ENCODE measurements around the gene PLEKHM2.
"Not testable (repeated sequence)": the region's sequence is repeated elsewhere in the genome, so short reads cannot be mapped to it uniquely, and the experiment has no call there.

Gene PLEKHM2

DNA sequence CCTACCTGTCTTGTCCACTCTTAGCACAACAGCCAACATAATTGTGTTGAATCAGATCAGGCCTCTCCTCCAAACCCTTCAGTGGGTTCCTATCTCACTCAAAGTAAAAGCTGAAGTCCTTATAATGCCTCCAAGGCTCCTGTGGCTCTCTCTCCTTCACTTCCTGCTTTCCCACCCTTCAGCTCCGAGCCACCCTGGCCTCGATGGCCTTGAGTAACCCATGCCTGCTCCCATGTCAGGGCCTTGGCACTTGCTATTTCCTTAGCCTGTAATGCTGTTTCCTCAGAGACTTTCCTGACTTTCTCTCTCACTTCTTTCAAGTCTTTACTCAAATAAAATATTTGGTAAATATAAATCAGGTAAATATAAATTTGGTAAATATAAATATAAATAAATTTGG, 8.1 kb upstream of the PLEKHM2 start:
- DNase-seq (ENCODE audit: low read depth) = no peak

DNA sequence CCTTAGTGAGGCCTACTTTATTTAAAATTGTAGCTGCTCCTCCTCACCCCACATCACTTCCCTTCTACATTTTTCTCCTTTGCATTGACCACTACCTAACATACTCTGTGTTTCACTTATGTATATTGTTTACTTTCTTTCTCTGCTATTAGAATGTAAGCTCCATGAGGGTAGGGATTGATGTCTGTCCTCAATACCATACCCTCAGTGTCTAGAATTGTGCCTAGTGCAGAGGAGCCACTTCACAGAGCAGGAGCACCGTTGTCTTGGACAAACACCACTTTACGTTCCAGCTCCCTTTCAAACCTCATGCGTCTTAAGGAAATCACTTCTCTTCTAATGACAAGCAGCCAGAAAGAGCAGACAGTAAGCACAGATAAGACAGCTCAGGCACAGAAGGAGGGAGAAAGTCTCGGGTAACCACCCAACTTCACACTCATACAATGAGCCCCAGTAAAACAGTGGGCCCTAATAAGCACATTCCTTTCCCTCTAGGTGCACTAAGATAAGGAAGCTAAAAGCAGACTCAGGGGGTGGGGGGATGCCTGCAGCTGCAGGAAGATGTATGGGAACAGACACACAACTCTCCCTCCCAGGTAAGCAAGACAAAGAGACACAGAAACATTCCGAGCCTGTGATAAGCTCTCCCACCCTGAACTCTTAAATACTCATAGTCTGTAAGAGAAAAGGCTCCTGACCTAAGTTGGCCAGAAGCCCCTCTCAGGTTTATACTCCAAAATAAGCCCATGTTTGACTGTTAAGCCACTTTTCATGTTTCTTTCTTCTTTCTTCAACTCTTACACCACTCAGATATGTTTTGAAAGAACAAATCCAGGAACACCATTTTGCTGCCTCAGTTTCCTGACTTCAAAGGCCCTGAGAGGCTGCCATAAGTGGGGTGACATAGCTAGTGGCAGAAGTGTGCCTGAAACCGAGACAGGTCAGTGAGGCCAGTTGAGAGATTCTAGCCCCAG, 7.1 kb upstream of the PLEKHM2 start:
- DNase-seq (ENCODE audit: low read depth) = no peak

DNA sequence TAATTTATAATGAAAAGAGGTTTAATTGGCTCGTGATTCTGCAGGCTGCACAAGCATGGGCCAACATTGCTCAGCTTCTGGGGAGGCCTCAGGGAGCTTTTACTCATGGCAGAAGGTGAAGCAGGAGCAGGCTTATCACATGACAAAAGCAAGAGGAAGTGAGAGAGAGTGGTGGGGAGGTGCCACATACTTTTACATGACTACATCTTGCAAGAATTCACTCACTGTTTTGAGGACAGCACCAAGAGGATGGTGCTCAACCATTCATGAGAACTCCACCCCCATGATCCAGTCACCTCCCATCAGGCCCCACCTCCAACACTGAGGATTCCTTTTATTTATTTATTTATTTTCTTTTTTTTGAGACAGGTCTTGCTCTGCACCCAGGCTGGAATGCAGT, 5.5 kb upstream of the PLEKHM2 start:
- no peak for DNase-seq (ENCODE audit: low read depth)

DNA sequence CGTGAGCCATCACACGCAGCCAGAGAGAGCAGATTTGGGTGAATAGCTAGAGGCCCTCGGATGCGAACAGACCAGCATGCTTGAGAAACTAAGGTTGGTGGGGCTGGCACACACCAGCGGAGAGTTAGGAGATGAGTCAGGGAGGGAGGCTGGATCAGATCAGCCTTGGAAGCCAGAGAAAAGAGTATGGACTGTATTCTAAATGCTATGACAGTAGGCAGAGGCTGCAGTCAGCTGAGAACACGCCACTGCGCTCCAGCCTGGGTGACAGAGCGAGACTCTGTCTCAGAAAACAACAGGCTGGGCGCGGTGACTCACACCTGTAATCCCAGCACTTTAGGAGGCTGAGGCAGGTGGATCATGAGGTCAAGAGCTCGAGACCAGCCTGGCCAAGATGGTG, 4.0 kb upstream of the PLEKHM2 start:
- DNase-seq (ENCODE audit: low read depth) = no peak

DNA sequence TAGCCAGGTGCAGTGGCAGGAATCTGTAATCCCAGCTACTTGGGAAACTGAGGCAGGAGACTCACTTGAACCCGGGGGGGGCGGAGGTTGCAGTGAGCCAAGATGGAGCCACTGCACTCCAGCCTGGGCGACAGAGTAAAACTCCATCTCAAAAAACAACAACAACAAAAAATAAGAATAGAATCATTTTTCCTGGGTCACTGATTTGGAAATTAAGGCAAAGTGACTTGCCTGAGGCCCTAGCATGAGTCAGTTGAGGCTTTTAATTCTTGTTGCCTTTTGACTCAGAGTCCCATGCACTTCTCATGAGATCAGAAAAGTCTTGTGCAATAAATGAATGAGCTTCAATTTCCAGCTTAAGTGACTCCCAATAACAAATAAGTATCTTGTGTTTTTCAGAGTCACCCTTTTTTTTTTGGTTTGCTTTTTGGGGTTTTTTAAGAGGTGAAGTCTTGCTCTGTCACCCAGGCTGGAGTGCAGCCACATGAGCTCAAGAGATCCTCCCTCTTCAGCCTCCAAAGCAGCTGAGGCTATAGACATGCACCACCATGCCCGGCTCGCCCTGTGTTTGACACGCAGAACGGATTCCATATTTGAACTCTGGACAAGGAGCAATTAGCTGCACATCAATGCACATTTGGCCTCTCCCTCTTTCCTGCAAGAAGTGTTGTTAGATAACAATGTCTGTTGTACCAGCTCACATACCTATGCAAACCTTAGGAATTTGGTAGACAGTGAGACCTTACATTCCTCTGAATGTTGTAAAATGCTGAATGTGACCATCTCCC, 3.4 kb upstream of the PLEKHM2 start:
- no peak for DNase-seq (ENCODE audit: low read depth)

DNA sequence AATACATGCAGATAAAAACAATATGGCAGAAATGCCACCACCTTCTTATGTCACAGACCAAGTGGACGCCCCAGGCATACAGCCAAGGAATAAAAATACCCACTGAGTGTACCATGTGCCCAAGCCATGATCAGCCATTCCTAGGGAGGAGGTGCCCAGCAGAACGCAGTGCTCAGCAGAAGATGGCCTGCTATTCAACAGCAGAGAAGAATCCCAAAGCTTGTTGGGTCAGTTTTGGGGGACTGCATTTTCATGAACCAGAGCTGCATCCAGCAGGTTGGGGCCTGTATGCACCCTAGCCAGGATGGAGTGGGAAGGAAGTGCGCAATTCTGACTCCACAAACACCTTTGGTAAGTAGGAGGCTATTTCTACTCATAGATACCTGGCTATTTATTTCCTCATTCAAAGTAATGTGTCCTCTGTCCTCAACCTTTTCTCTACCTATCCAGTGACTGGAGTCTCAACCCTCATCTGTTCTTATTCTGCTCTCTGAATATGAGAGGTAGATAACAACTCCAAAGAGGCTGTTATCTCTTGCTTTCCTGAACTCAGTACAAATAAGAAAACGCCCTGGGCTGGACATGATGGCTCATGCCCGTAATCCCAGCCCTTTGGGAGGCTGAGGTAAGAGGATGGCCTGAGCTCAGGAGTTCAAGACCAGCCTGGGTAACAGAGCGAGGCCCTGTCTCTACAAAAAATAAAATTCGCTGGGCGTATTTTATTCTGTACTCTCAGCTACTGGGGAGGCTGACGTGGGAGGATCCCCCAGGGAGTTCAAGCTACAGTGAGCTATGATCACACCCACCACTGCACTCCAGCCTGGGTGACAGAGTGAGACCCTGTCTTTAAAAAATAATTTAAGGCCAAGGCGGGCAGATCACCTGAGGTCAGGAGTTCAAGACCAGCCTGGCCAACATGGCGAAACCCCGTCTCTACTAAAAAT, 2.5 kb upstream of the PLEKHM2 start:
- DNase-seq (ENCODE audit: low read depth) = no peak

DNA sequence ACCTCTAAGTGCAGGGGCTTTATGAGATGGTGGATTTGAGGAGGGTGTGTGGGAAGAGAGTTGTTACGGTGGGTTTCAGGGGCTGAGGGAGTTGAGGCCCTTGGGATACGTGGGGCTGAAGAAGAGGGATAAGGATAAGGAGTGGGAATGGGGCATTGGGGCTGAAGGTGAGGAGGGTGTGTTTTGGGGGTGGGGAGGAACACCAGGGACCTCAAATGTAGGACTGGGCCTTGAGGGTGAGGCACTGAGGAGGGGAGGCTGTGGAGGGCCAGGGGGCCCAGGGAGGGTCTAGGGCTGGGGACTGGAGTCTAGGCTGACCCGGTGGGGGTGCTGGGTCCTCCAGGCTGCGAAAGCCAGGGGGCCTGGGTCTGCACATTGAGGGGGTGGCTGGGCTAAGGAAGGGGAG, 1.2 kb upstream of the PLEKHM2 start:
- DNase-seq (ENCODE audit: low read depth) = no peak

DNA sequence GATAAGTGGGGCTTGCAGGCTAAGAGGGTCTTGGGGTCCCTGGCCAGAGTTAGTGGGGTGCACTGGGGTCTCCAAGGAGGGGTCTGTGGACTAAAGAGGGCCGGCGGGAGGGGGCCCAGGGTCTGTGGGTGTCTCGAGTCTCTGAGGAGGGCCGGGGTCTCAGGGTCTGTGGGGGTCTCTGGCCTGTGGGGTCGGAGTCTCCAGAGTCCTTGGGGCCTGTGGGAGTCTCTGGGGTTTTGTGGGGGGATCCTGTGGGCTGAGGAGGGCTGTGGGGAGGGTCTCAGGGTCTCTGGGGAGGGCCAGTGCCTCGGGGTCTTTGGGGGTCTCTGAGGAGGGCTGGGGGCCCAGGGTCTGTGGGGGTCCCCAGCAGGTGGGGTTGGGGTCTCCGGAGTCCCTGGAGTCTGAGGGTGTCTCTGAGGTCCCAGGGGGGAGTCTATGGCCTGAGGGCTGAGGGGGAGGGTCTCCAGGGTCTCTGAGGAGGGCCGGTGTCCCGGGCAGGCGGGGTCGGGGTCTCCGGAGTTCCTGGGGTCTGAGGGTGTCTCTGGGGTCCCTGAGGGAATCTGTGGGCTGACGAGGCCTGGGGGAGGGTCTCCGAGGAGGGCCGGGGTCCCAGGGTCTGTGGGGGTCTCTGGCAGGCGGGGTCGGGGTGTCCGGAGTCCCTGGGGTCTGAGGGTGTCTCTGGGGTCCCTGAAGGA, 628 bp upstream of the PLEKHM2 start:
- no peak for DNase-seq (ENCODE audit: low read depth)

DNA sequence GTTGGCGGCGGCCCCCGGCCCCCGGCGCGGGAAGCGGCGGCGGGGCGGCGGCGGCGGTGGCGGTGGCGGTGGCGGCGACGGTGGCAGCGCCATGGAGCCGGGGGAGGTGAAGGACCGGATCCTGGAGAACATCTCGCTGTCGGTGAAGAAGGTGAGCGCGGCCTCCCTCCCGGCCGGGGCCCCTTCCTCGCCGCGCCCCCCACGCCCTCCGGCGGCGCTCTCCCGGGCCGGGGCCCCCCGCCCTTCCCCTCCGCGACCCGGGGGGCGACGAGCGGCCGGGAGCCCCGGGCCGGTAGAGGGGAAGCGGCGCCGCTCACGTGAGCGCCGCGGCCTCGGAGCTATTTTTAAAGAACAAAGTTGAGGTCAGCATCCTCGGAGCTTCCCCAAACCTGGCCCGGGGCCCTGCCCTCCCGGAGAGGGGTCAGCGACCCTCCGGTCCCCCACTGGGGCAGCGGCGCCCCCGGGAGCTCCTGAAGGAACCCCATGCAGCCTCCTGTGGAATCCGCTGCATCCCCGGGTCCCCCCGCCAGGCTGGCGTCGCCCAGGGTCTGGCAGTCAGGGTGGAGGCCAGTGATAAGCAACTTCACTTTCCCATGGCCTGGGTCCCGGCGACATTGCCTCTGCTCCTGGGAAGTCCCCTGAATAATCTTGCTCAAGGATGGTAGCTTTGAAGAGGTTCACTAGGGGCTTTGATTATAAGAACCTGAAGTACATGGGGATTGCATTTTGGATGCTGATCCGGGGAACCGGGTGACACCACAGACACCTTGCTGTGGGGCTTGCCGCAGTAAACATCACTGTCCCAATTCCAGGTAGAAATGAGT, 560 bp downstream of the PLEKHM2 start:
- DNase-seq (ENCODE audit: low read depth) = peak; percentile 3

DNA sequence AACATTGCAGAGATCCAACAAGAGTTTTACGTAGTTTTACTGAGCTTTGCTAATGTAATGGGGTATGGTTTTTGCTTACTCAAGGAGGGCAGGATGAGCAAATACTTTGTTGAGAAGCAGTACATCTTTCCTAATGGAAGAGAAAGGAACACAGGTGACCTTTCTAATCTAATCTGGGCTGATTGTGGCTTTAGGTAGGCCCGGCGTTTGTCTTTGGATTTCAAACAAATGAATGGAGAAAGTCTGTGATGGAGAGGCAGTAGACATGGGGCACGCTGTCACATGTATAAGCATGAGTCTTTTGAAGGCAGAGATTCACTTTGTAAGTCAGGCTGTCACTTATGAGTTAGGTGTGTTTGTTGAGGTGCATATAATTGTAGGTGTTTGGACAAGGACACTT, 1.7 kb downstream of the PLEKHM2 start:
- no peak for DNase-seq (ENCODE audit: low read depth)

DNA sequence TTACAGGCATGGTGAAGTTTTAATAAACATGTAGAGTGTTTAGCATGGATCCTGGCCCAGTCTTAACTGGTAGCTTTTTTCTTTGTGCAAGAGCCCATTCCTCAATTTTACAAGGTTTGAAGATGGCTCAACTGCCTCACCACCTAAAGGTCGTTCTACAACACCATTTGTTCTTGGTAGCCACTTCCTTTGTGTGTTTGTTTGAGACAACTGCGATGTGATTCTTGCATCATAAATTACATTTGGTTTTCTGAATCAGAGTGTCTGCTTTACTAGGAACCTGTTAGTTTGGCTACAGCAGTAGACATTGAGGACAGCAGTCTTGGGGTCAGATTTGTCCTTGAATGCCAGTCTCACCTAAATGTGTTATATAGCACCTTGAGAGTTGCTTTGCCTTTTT, 3.3 kb downstream of the PLEKHM2 start:
- DNase-seq (ENCODE audit: low read depth) = no peak

DNA sequence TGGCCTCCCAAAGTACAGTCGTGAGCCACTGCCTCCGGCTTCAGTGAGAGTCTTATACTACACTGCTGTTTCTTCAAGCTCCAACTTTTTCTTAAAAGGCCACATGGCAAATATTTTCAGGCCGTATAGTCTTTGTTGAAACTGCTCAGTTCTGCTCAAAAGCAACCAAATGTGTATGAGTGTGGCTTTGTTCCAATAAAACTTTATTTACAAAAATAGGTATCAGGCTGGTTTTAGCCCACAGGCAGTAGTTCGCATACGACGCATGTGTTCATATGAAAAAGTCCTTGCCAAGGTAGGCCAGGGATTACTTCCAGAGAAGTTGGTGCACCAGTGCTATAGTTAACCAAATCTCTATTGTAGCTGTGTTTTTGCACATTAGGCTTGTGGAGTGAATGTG, 6.2 kb downstream of the PLEKHM2 start:
- no peak for DNase-seq (ENCODE audit: low read depth)

DNA sequence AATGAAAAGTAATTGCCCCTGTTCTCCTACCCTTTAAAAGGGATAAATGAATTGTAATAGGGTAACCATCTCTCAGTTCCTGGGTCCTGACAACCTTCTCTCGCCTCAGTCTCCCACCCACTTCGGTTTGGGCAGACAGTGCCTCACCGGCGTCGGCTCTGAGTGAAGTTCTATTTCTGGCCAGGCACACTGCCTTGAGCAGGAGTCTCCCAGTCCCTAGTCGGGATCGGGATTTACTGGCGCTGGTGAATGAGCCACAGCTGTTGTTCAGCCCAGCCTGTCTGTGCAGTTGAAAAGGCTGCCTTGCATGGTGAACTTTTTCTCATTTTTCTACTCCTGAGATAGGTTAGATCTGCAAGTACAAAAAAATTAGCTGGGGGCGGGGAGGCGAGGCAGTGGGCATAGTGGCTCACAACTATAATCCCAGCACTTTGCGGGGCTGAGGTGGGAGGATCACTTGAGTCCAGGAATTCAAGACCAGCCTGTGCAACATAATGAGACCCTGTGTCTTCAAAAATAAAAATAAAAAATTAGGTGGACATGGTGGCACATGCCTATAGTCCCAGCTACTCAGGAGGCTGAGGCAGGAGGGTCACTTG, 7.4 kb downstream of the PLEKHM2 start:
- DNase-seq (ENCODE audit: low read depth) = no peak

DNA sequence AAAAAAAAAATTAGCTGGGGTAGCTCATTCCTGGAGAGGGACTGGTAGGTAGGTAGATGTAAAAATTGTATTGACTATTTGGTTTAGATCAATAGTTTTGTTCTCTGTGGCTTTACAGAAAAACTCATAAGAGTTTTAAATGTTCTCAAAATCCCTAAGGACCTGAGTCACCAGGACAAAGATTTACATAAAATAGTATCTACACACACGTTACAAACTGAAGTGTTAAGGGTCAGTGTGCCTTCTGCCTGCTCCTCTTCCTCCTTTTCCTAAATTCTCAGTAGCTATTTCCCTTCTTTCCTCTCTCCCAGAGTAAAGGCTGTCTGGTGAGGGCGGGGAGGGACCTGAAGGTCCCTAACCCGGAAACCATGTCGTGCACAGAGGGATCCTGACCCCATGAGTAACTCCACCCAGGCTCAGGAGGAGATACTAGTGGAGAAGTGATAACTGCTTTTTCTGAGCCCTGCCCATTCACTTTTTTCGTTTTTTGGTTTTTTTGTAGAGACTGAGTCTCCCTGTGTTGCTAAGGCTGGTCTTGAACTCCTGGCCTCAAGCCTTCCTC, 8.1 kb downstream of the PLEKHM2 start:
- no peak for DNase-seq (ENCODE audit: low read depth)

DNA sequence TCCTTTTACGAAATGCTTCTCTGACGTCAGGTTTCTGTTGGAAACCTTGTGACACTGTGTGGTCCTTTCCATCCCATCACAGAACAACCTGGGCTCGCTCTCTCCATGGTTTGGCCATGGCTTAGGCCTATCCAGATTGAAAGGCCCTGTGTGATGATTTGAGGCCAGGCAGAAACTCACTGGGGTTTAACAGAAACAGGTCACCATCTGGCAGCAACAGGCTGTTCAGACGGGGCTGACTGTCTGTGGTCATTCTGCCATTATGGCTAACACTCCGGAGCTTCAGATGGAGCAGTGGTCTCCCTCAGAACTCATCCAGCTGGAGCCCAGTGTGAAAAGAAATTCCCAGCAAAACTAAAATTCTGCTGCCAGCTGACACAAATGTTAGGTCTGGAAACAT, 9.3 kb downstream of the PLEKHM2 start:
- DNase-seq (ENCODE audit: low read depth) = no peak

DNA sequence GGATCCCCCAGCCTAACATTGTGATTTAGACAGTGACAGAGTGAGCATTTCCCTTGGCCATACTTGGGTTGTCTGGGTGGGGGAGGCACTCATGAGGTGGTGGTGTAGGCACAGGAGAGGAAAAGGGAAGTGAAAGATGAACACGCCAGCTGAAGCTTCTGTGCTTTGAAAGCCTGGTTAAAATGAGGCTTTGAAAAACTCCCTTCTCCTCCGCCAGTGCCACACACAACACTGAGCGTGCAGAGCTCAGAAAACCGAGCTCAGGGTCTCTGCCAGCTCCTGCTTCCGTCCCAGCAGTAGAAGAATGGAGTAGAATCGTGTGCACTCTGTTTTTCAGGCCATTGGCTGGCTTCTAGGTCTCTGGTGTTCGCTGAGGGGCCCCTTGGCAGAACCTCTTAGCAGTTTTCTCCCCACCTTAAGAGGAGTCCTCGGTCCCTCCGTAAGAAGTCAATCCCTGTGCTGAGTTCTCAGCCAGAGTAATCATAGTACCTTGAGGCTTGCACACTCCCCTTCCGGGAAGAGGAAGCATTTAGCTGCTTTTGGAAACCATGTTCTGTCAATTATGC, 12.9 kb downstream of the PLEKHM2 start:
- DNase-seq (ENCODE audit: low read depth) = peak; percentile 15

DNA sequence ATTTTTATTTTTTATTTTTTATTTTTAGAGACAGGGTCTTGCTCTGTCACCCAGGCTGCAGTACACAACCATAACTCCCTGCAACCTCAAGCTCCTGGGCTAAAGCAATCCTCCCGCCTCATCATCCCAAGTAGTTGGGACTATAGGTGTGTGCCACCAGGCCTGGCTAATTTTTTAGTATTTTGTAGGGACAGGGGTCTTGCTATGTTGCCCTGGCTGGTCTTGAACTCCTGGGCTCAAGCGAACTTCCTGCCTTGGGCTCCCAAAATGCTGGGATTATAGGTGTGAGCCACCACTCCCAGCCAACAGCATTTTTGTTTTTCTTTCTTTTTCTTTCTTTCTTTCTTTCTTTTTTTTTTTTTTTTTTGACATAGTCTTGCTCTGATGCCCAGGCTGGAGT, 14.1 kb downstream of the PLEKHM2 start:
- no peak for DNase-seq (ENCODE audit: low read depth)

DNA sequence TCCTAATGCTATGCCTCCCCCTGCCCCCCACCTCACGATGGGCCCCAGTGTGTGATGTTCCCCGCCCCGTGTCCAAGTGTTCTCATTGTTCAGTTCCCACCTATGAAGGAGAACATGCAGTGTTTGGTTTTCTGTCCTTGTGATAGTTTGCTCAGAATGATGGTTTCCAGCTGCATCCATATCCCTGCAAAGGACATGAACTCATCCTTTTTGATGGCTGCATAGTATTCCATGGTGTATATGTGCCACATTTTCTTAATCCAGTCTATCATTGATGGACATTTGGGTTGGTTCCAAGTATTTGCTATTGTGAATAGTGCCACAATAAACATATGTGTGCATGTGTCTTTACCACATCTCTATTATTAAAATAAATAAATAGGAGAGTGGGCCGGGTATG, 15.2 kb downstream of the PLEKHM2 start:
- not testable (repeated sequence) for DNase-seq (ENCODE audit: low read depth)

DNA sequence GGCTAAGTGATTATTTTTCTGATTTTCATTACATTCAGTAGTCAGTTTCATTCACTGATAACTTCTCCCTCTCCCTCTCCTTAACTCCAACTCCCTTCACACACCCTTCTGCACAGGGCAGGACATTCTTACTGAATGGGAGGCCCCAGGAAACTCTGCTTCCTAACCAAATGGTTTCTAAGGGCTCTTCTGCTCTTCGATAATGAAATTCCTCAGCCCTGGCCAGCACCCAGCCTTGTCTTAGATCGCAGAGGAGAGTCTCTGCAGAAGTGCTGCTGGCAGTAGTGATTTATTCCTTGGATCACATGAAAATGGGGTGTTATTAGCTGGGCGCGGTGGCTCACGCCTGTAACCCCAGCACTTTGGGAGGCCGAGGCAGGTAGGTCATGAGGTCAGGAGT, 16.4 kb downstream of the PLEKHM2 start:
- no peak for DNase-seq (ENCODE audit: low read depth)

DNA sequence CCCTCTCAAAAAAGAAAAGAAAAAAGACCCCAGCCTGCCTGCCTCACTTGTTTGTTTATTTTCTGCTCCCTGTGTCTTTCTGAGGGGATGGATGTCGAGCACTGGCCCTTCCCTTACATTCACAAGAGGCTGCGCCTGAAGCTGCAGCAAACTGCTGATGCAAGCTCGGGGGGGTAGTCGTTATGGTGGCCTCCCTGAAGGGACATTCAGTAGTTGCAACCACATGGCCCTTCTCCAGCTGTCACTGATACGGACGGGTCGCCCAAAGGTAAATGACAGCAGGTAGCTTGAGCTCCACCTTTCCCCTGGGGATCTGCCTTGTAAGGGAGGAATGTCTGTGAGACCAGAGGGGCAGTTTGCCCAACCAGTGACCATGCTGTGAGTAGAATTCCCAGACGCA, 17.7 kb downstream of the PLEKHM2 start:
- DNase-seq (ENCODE audit: low read depth) = no peak
